ENCODE data around the gene PPP1R12B.

DNA sequence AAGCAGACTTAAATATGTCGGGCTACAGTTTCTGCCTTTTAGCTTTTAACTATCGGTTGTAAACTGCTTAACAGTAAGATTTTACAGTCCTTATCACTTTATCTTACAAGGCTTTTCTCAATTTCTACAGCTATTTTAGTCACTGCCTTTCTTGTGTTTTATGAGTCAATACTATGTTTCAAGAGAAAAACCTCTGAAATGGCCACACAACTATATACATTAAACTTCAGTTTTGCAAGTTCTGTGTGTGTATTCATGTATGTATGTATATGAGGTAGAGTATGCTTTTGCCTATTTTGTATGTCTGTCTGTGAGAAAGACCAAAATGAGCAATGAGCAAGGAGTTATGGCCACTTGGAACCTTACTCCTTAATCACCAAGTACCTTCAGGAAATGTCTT is 191.9 kb downstream of the PPP1R12B start:
- TF ChIP-seq CTCF (IDR thresholded peaks at IDR 0.05; ENCODE audit: poor library complexity) (no peak), EZH2phosphoT487 (IDR thresholded peaks at IDR 0.05; ENCODE audit: low read depth, severe bottlenecking, unreplicated experiment) (no peak)
